Sigmoid colon (tissue), 4 donors: ENCODE measurements around the gene RALB.

Experiments used
- EP300 ChIP-seq, 4 donors: sonication (generic); formaldehyde crosslinking; IDR thresholded peaks; one replicate each; pipeline ENCODE4 v1.6.1; 2017; ENCODE audit warnings: antibody characterized with exemption in 4 of 4
- POLR2A ChIP-seq, 2 donors: fragments of 450-650 bp; IDR thresholded peaks; one replicate each; pipeline ENCODE4 v1.6.1; 2016; ENCODE audit warnings: antibody characterized with exemption in 2 of 2, mild to moderate bottlenecking in 2 of 2, moderate library complexity in 2 of 2
- POLR2AphosphoS5 ChIP-seq, 4 donors: sonication (generic); formaldehyde crosslinking; IDR thresholded peaks; one replicate each; pipeline ENCODE4 v1.6.1; 2017; ENCODE audit warnings: antibody characterized with exemption in 4 of 4
- TF ChIP-seq, protein P1 (sequence below), 4 experiments: fragments of 450-650 bp in 3 of 4; fragments of 200-600 bp in 1 of 4; IDR thresholded peaks; one replicate each; pipeline ENCODE4 v1.5.1; 2016 to 2019; ENCODE audit warnings: antibody characterized with exemption in 4 of 4, mild to moderate bottlenecking in 3 of 4, moderate library complexity in 2 of 4

GRCh38 chr2:120271711-120272379 lies 19.2 kb downstream of the RALB start:
- TF ChIP-seq, protein P1, sequence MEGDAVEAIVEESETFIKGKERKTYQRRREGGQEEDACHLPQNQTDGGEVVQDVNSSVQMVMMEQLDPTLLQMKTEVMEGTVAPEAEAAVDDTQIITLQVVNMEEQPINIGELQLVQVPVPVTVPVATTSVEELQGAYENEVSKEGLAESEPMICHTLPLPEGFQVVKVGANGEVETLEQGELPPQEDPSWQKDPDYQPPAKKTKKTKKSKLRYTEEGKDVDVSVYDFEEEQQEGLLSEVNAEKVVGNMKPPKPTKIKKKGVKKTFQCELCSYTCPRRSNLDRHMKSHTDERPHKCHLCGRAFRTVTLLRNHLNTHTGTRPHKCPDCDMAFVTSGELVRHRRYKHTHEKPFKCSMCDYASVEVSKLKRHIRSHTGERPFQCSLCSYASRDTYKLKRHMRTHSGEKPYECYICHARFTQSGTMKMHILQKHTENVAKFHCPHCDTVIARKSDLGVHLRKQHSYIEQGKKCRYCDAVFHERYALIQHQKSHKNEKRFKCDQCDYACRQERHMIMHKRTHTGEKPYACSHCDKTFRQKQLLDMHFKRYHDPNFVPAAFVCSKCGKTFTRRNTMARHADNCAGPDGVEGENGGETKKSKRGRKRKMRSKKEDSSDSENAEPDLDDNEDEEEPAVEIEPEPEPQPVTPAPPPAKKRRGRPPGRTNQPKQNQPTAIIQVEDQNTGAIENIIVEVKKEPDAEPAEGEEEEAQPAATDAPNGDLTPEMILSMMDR (IDR thresholded peaks at IDR 0.05): no peak
- TF ChIP-seq EP300 (IDR thresholded peaks at IDR 0.05) (no peak), POLR2A (IDR thresholded peaks at IDR 0.05) (no peak), POLR2AphosphoS5 (IDR thresholded peaks at IDR 0.05) (no peak)
